Heart left ventricle (tissue), 16 donors: ENCODE measurements around the gene FASN. TPM values are rescaled to one million over a fixed set of nuclear protein-coding genes. Genes with fewer than 3 reads are reported as not detected.

ENCODE experiments used
- ATAC-seq, 4 donors: fragments of 200-7000 bp; cut with Tn5 transposase; one replicate each; pipeline ENCODE4 v1.9.1; 2020 to 2022; ENCODE audit warnings: moderate library complexity in 4 of 4, mild to moderate bottlenecking in 3 of 4, moderate number of reproducible peaks in 1 of 4
- DNase-seq, 5 donors: peaks; one replicate each; pipeline ENCODE4 v3.0.0-alpha.2; 2020
- H3K27ac ChIP-seq, 12 donors: fragments of 200-600 bp; sonication (generic) in 4 of 12; one replicate each; pipeline versions ENCODE4 v1.5.0 to v1.8.0; 2016 to 2022; ENCODE audit warnings: mild to moderate bottlenecking in 2 of 12
- H3K27me3 ChIP-seq, 9 donors: fragments of 200-600 bp; sonication (generic) in 2 of 9; one replicate each; pipeline versions ENCODE4 v1.5.1 to v1.8.0; 2016 to 2022; ENCODE audit warnings: mild to moderate bottlenecking in 3 of 9
- H3K36me3 ChIP-seq, 9 donors: fragments of 200-600 bp; sonication (generic) in 2 of 9; one replicate each; pipeline versions ENCODE4 v1.5.0 to v1.8.0; 2018 to 2022; ENCODE audit warnings: mild to moderate bottlenecking in 2 of 9
- H3K4me1 ChIP-seq, 12 donors: fragments of 200-600 bp; sonication (generic) in 4 of 12; one replicate each; pipeline versions ENCODE4 v1.5.0 to v1.8.0; 2016 to 2022; ENCODE audit warnings: mild to moderate bottlenecking in 3 of 12
- H3K4me3 ChIP-seq, 12 donors: fragments of 200-600 bp; sonication (generic) in 4 of 12; one replicate each; pipeline versions ENCODE4 v1.5.0 to v1.8.0; 2017 to 2022; ENCODE audit warnings: mild to moderate bottlenecking in 9 of 12, moderate library complexity in 4 of 12
- H3K9me3 ChIP-seq, 12 donors: fragments of 200-600 bp; sonication (generic) in 4 of 12; one replicate each; pipeline versions ENCODE4 v1.5.0 to v1.8.0; 2016 to 2022; ENCODE audit warnings: mild to moderate bottlenecking in 1 of 12
- CTCF ChIP-seq, 12 donors: fragments of 200-600 bp; sonication (generic) in 4 of 12; IDR thresholded peaks; one replicate each; pipeline versions ENCODE4 v1.5.0 to v1.8.0; 2018 to 2022; ENCODE audit warnings: antibody characterized with exemption in 12 of 12, mild to moderate bottlenecking in 5 of 12
- POLR2A ChIP-seq, 2 donors: fragments of 450-650 bp; IDR thresholded peaks; one replicate each; pipeline ENCODE4 v1.6.1; 2017; ENCODE audit warnings: antibody characterized with exemption in 2 of 2, mild to moderate bottlenecking in 2 of 2, moderate library complexity in 2 of 2
- WGBS, 4 donors: extraction: QIAGEN DNeasy Blood & Tissue Kit in 2 of 4; methylation state at CpG; one replicate each; pipeline versions ENCODE4 v1.1.5 to v1.1.7; 2013 to 2018; 5-methylcytosine and 5-hydroxymethylcytosine counted together
- intact Hi-C, 10 donors: fragments of 100-400 bp; cut with DNase I; formaldehyde crosslinking; loops; one replicate each; pipeline versions ENCODE4 v1.11.1 to v1.14.2; 2022
- polyA plus RNA-seq, 2 donors: library from polyadenylated mRNA; stranded (reverse); fragments of 200-250 nt; gene quantifications; one replicate each; pipeline ENCODE4 v1.2.3, GENCODE V29; 2013
- total RNA-seq, 9 donors: library from RNA; depleted of rRNA in 2 of 9; stranded (reverse); fragments of >200 nt in 2 of 9; fragmentation: NEBNext Ultra II Directional in 3 of 9; extraction: Animal tissue kit (Norgen Biotek cat#: 25700) in 3 of 9; gene quantifications; one replicate each; pipeline versions ENCODE4 v1.1.0 to v1.2.4, GENCODE V29; 2016 to 2023
- donor health status: ischemic (EF 13 %, LVEDD 7.1; RV severe dilation, severe dysfunction).
- donor health status: healthy with polysubstance abuse.
- donor health status: DM: no; HTN: yes; CAD: no.
- donor health status: DM: no; HTN: no; CAD: no.
- donor health status: ischemic (EF 25% LVEDD 6.9; RV normal size, moderate dysfunction).
- donor health status: ischemic (EF 25% LVEDD 5.7; RV mildly dilated, moderate dysfunction).
- donor health status: healthy.
- donor health status: DM: yes; HTN: yes; CAD: no.
- donor health status: ischemic (EF 35%, LVEDD 5.7; RV mildly dilated, moderate dysfunction).
- donor health status: nonischemic (EF 11% LVEDD 7.7; RV severe dilation, severe dysfunction).
- donor health status: DM: yes; HTN: yes; CAD: no.
- donor health status: PGD.
- donor health status: ischemic (EF 29% LVEDD 5.4; RV normal size, mild dysfunction).
- donor health status: nonischemic (EF 23%, LVEDD 6.1; RV moderate dilation, normal function).

Gene FASN
- total and polyA plus RNA-seq, 11 donors, result 6.9 to 103 (median 18.9) TPM

GRCh38 chr17:82112914-82113311, 14.9 kb upstream of the FASN start:
- WGBS, 4 donors, result 90 to 94% (median 93%) methylated on average over 6 of the region's 6 CpGs
- Histone ChIP-seq H3K27ac (no peak overlapping the region), H3K4me1 (no peaks in the 10 kb centered on the region), H3K4me3 (no peak overlapping the region), H3K27me3 (no peaks in the 10 kb centered on the region), H3K36me3 (peaks cover 0 to 19% (median 0%) of the 10 kb centered on the region in 9 donors), H3K9me3 (no peaks in the 10 kb centered on the region)
- no peak for DNase-seq
- ATAC-seq, result no peak
- TF ChIP-seq CTCF (IDR thresholded peaks at IDR 0.05), result no peak
- no peak for TF ChIP-seq POLR2A (IDR thresholded peaks at IDR 0.05)
- intact Hi-C loops, result no loop called here

DNA sequence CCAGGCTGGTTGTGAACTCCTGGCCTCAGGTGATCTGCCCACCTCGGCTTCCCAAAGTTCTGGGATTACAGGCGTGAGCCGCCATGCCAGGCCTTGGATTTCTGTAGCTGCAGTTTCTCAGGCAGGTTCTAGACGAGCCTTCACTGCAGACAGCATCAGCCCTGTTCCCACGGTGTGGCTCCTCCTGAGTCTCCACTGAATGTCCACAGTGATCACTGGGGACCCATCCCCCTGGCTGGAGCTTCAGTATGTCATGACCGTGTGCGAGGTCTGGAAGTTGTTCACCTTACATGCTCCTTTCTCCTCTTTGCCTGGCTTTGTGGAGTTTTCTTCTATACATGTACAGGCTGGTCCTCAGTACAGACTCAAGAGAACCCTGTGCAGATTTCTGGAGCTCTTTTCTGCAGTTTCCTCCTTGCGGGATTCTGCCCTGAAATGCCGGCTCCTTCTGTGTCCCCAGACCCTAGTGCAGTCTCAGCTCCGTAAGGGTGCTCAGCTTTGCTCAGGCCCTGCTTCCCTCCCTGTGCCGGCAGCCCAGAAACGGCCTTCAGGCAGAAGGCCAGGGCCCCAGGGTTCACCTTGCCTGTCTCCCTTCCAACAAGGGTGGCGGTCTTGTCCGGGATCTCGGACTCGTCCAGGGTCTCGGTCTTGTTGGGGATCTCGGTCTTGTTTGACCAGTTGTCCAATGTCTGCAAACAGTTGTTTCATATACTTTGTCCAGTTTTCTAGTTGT, 14.3 kb upstream of the FASN start:
- H3K4me3 ChIP-seq, result no peak overlapping the region
- TF ChIP-seq POLR2A (IDR thresholded peaks at IDR 0.05), result no peak
- no peak for TF ChIP-seq CTCF (IDR thresholded peaks at IDR 0.05)
- H3K9me3 ChIP-seq, result no peaks in the 10 kb centered on the region
- H3K36me3 ChIP-seq, result peaks cover 0 to 19% (median 0%) of the 10 kb centered on the region in 9 donors
- peaks cover 0 to under 1% (median 0%) of the 10 kb centered on the region in 12 donors for H3K4me1 ChIP-seq
- ATAC-seq (no peak), DNase-seq (peak in 1 of 5 donors; percentile 2)
- WGBS, 4 donors, result 92 to 95% (median 93%) methylated on average over 18 of the region's 18 CpGs
- no peak overlapping the region for H3K27ac ChIP-seq
- intact Hi-C loops, result no loop called here
- no peaks in the 10 kb centered on the region for H3K27me3 ChIP-seq

- peaks cover 0 to 19% (median 0%) of the 10 kb centered on the region in 9 donors for H3K36me3 ChIP-seq
- no peaks in the 10 kb centered on the region for H3K27me3 ChIP-seq
- intact Hi-C loops, result no loop called here
- H3K27ac ChIP-seq, result no peak overlapping the region
- DNase-seq, result no peak
- no peaks in the 10 kb centered on the region for H3K9me3 ChIP-seq
- H3K4me3 ChIP-seq, result no peak overlapping the region
- H3K4me1 ChIP-seq, result peaks cover 0 to 20% (median 14%) of the 10 kb centered on the region in 12 donors
- no peak for ATAC-seq
- TF ChIP-seq POLR2A (IDR thresholded peaks at IDR 0.05) (no peak), CTCF (IDR thresholded peaks at IDR 0.05) (no peak)
- 89 to 97% (median 95%) methylated on average over 3 of the region's 3 CpGs for WGBS, 4 donors
Measured at GRCh38 chr17:82110298-82110697, 12.3 kb upstream of the FASN start.

DNA sequence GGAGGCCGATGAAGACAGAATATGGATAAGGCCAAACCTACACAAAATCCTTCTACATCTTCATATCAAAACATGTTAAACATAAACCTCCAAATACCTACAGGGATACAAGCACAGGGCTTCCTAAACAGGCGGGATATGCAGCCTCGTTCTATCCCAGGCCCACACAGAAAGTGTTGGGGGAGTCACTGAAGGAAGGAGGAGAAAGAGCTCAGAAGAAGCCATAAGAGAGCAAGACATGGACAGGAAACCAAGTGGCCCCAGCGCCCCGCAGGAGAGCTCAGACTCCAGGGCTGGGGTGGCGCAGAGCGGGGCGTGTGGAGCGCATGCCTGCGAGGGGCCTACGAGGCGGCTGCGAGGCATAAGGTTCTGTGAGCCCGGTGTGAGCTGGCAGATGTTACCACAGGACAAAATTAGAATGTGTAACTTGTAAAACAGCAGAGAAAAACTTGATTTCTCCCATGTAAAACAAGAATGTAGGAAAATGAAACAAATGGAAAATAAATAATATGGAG, 11.0 kb upstream of the FASN start:
- peaks cover 0 to 15% (median 0%) of the 10 kb centered on the region in 9 donors for H3K36me3 ChIP-seq
- no peak overlapping the region for H3K27ac ChIP-seq
- intact Hi-C loops, result loop anchor here in 1 of 10 donors (10.0 kb wide), 1 partner anchor 74 kb away; the partner anchor contains the start of genes DCXR and RAC3
- H3K4me1 ChIP-seq, result peaks cover 0 to 24% (median 16%) of the 10 kb centered on the region in 12 donors
- ATAC-seq, result no peak
- H3K9me3 ChIP-seq, result no peaks in the 10 kb centered on the region
- H3K4me3 ChIP-seq, result no peak overlapping the region
- DNase-seq, result no peak
- TF ChIP-seq CTCF (IDR thresholded peaks at IDR 0.05) (no peak), POLR2A (IDR thresholded peaks at IDR 0.05) (no peak)
- WGBS, 4 donors, result 90 to 94% (median 92%) methylated on average over 14 of the region's 14 CpGs
- no peaks in the 10 kb centered on the region for H3K27me3 ChIP-seq
